ENCODE data around the gene SEC14L1.

DNA sequence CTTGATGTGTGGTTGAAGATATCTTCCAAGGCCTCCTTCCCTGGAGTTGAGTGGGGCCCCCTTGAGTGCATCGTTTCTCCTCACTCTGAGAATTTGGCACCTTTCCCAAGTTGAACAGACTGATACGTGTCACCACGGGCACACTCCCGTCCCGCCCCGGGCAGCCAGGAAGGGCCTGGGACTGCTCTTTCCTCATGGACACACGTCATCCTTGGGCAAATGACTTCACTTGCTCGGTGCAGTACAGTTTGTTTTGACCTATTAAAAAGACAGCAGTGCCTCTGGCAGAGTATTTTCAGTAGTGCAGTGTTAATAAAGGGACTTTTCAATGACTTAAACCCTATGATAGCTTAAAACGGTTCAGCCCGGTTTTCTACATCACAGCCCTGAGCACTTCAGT is 59.9 kb downstream of the SEC14L1 start:
- TF ChIP-seq, protein P1, sequence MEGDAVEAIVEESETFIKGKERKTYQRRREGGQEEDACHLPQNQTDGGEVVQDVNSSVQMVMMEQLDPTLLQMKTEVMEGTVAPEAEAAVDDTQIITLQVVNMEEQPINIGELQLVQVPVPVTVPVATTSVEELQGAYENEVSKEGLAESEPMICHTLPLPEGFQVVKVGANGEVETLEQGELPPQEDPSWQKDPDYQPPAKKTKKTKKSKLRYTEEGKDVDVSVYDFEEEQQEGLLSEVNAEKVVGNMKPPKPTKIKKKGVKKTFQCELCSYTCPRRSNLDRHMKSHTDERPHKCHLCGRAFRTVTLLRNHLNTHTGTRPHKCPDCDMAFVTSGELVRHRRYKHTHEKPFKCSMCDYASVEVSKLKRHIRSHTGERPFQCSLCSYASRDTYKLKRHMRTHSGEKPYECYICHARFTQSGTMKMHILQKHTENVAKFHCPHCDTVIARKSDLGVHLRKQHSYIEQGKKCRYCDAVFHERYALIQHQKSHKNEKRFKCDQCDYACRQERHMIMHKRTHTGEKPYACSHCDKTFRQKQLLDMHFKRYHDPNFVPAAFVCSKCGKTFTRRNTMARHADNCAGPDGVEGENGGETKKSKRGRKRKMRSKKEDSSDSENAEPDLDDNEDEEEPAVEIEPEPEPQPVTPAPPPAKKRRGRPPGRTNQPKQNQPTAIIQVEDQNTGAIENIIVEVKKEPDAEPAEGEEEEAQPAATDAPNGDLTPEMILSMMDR (IDR thresholded peaks at IDR 0.05; ENCODE audit: poor library complexity): no peak
- TF ChIP-seq EZH2phosphoT487 (IDR thresholded peaks at IDR 0.05; ENCODE audit: low read depth, severe bottlenecking, unreplicated experiment): no peak

Measured in hepatocyte (in vitro differentiated cells).